GM12891 (cell line): Measurements from ENCODE around the gene SERP2.

Source experiments
- DNase-seq: peaks from one replicate; pipeline ENCODE4 v3.0.0; 2011; ENCODE audit warnings: low spot score; ENCODE audit not compliant: insufficient read length
- FAIRE-seq: peaks from 2 replicates; lab custom pipeline; 2011; peaks lifted over from hg19 to GRCh38; lab: Jason Lieb, UNC
- PAX5 ChIP-seq: IDR thresholded peaks from 2 replicates; pipeline ENCODE4 v1.6.1; 2011; ENCODE audit warnings: low read length, moderate library complexity, mild to moderate bottlenecking; ENCODE audit not compliant: insufficient read depth, severe bottlenecking
- POLR2A ChIP-seq: IDR thresholded peaks from 2 replicates; pipeline ENCODE4 v1.6.1; 2011; ENCODE audit warnings: low read depth, low read length, control low read depth
- POLR2AphosphoS5 ChIP-seq: IDR thresholded peaks from 2 replicates; pipeline ENCODE4 v1.6.1; 2011; ENCODE audit warnings: low read depth, low read length, control low read depth
- POU2F2 ChIP-seq: IDR thresholded peaks from 2 replicates; pipeline ENCODE4 v1.6.1; 2011; ENCODE audit warnings: low read depth, mild to moderate bottlenecking, control low read depth, low read length, moderate library complexity
- SPI1 ChIP-seq: IDR thresholded peaks from 2 replicates; pipeline ENCODE4 v1.6.1; 2011; ENCODE audit warnings: low read depth, low read length, control low read depth
- TAF1 ChIP-seq: IDR thresholded peaks from 2 replicates; pipeline ENCODE4 v1.6.1; 2011; ENCODE audit warnings: low read depth, low read length, control low read depth

Gene SERP2

GRCh38 chr13:44397766-44398223, 24.2 kb downstream of the SERP2 start:
- no peak for FAIRE-seq
- no peak for DNase-seq

GRCh38 chr13:44398606-44399005, 25.0 kb downstream of the SERP2 start:
- DNase-seq (no peak), FAIRE-seq (no peak)

More at GRCh38 chr13:44397766-44398223, 24.2 kb downstream of the SERP2 start:
- no peak for TF ChIP-seq TAF1
- TF ChIP-seq SPI1, result no peak
- TF ChIP-seq PAX5, result no peak
- TF ChIP-seq POLR2A, result no peak
- TF ChIP-seq POLR2AphosphoS5, result no peak
- TF ChIP-seq POU2F2, result no peak

GRCh38 chr13:44399074-44399473, 25.4 kb downstream of the SERP2 start:
- FAIRE-seq (no peak), DNase-seq (no peak)
- no peak for TF ChIP-seq SPI1
- TF ChIP-seq POU2F2, result no peak
- no peak for TF ChIP-seq POLR2A
- TF ChIP-seq PAX5, result no peak
- no peak for TF ChIP-seq TAF1
- no peak for TF ChIP-seq POLR2AphosphoS5

More at GRCh38 chr13:44398606-44399005, 25.0 kb downstream of the SERP2 start:
- TF ChIP-seq PAX5 (no peak), POLR2AphosphoS5 (no peak), POU2F2 (no peak), TAF1 (no peak), POLR2A (no peak), SPI1 (no peak)

GRCh38 chr13:44400736-44401135, 27.1 kb downstream of the SERP2 start:
- FAIRE-seq (no peak), DNase-seq (no peak)
- TF ChIP-seq POLR2AphosphoS5, result no peak
- TF ChIP-seq POLR2A, result no peak
- no peak for TF ChIP-seq POU2F2
- TF ChIP-seq SPI1, result no peak
- no peak for TF ChIP-seq TAF1
- TF ChIP-seq PAX5, result no peak

GRCh38 chr13:44401577-44401976, 28.0 kb downstream of the SERP2 start:
- TF ChIP-seq PAX5, result no peak
- no peak for FAIRE-seq
- no peak for DNase-seq

GRCh38 chr13:44402899-44403445, 29.3 kb downstream of the SERP2 start:
- no peak for DNase-seq
- FAIRE-seq, result no peak
- TF ChIP-seq TAF1, result no peak
- TF ChIP-seq POLR2A, result no peak
- TF ChIP-seq POLR2AphosphoS5, result no peak
- no peak for TF ChIP-seq SPI1
- TF ChIP-seq POU2F2, result no peak
- TF ChIP-seq PAX5, result no peak

GRCh38 chr13:44403461-44404056, 29.9 kb downstream of the SERP2 start:
- no peak for TF ChIP-seq POLR2A
- no peak for TF ChIP-seq POLR2AphosphoS5
- no peak for TF ChIP-seq PAX5
- TF ChIP-seq POU2F2, result no peak
- TF ChIP-seq SPI1, result no peak
- TF ChIP-seq TAF1, result no peak
- no peak for FAIRE-seq
- no peak for DNase-seq

- FAIRE-seq (no peak), DNase-seq (no peak)
- TF ChIP-seq PAX5, result no peak
- TF ChIP-seq POLR2A, result no peak
- no peak for TF ChIP-seq POLR2AphosphoS5
- TF ChIP-seq POU2F2, result no peak
- no peak for TF ChIP-seq TAF1
- no peak for TF ChIP-seq SPI1
These were observed 30.9 kb downstream of the SERP2 start for GRCh38 chr13:44404261-44405132.

- FAIRE-seq (no peak), DNase-seq (no peak)
- TF ChIP-seq POLR2AphosphoS5 (no peak), POU2F2 (no peak), POLR2A (no peak), PAX5 (no peak), SPI1 (no peak), TAF1 (no peak)
These were observed 33.0 kb downstream of the SERP2 start for GRCh38 chr13:44406617-44407016.

- DNase-seq, result no peak
- no peak for FAIRE-seq
- TF ChIP-seq POU2F2 (no peak), POLR2A (no peak), TAF1 (no peak), PAX5 (no peak), POLR2AphosphoS5 (no peak), SPI1 (no peak)
These were observed 33.8 kb downstream of the SERP2 start for GRCh38 chr13:44407379-44407778.
